Mesothelial cell of epicardium (in vitro differentiated cells): ENCODE results near the gene TIGD3. TPM values are rescaled to one million over a fixed set of nuclear protein-coding genes. Genes with fewer than 3 reads are reported as not detected.

Source experiments
- DNase-seq, 2 experiments: peaks; one replicate each; pipeline ENCODE4 v3.0.0; 2021; ENCODE audit warnings: low spot score in 2 of 2; ENCODE audit not compliant: unreplicated experiment in 2 of 2
- H3K27ac Mint-ChIP-seq: 2 replicates; pipeline ENCODE4 v1.8.0; 2021; ENCODE audit warnings: mixed read lengths
- H3K27me3 Mint-ChIP-seq: 2 replicates; pipeline ENCODE4 v1.8.0; 2021; ENCODE audit warnings: low read depth, mixed read lengths
- H3K36me3 Mint-ChIP-seq: 2 replicates; pipeline ENCODE4 v1.8.0; 2021; ENCODE audit warnings: mixed read lengths
- H3K4me1 Mint-ChIP-seq: 2 replicates; pipeline ENCODE4 v1.8.0; 2021; ENCODE audit warnings: mixed read lengths
- H3K4me3 Mint-ChIP-seq: 2 replicates; pipeline ENCODE4 v1.8.0; 2021; ENCODE audit warnings: mild to moderate bottlenecking, moderate library complexity, mixed read lengths
- H3K9me3 Mint-ChIP-seq: 2 replicates; pipeline ENCODE4 v1.8.0; 2021; ENCODE audit warnings: mixed read lengths
- CTCF ChIP-seq: fragments of 200-600 bp; sonication (generic); IDR thresholded peaks from one replicate; pipeline ENCODE4 v1.5.0; 2021; ENCODE audit warnings: antibody characterized with exemption; ENCODE audit not compliant: unreplicated experiment
- total RNA-seq: library from RNA; stranded (reverse); gene quantifications from 3 replicates; pipeline ENCODE4 v1.2.1, GENCODE V29; 2021

TIGD3 gene
- total RNA-seq, 1 donor from 2014 or later, result 0.60 TPM

- Mint-ChIP-seq H3K4me3 (no peak overlapping the region), H3K27ac (no peak overlapping the region), H3K27me3 (peaks cover 1% of the 10 kb centered on the region), H3K4me1 (peaks cover 6% of the 10 kb centered on the region), H3K36me3 (no peaks in the 10 kb centered on the region), H3K9me3 (no peaks in the 10 kb centered on the region)
- no peak for DNase-seq
- no peak for TF ChIP-seq CTCF
Measured at GRCh38 chr11:65362966-65363365, 8.4 kb downstream of the TIGD3 start.

GRCh38 chr11:65363770-65364169 lies 9.2 kb downstream of the TIGD3 start:
- H3K27ac Mint-ChIP-seq, result no peak overlapping the region
- TF ChIP-seq CTCF, result no peak
- no peaks in the 10 kb centered on the region for H3K36me3 Mint-ChIP-seq
- no peaks in the 10 kb centered on the region for H3K9me3 Mint-ChIP-seq
- no peak overlapping the region for H3K4me3 Mint-ChIP-seq
- H3K27me3 Mint-ChIP-seq, result no peaks in the 10 kb centered on the region
- peaks cover 6% of the 10 kb centered on the region for H3K4me1 Mint-ChIP-seq
- no peak for DNase-seq

- Mint-ChIP-seq H3K36me3 (no peaks in the 10 kb centered on the region), H3K9me3 (no peaks in the 10 kb centered on the region), H3K27me3 (no peaks in the 10 kb centered on the region), H3K27ac (no peak overlapping the region), H3K4me3 (no peak overlapping the region), H3K4me1 (peaks cover 6% of the 10 kb centered on the region)
- peak; percentile 63 for TF ChIP-seq CTCF
- no peak for DNase-seq
Measured at GRCh38 chr11:65366340-65366773, 11.8 kb downstream of the TIGD3 start.

- H3K4me1 Mint-ChIP-seq, result peaks cover 6% of the 10 kb centered on the region
- H3K27ac Mint-ChIP-seq, result no peak overlapping the region
- H3K4me3 Mint-ChIP-seq, result no peak overlapping the region
- no peaks in the 10 kb centered on the region for H3K9me3 Mint-ChIP-seq
- no peak for DNase-seq
- H3K27me3 Mint-ChIP-seq, result no peaks in the 10 kb centered on the region
- no peaks in the 10 kb centered on the region for H3K36me3 Mint-ChIP-seq
- TF ChIP-seq CTCF, result no peak
Measured at GRCh38 chr11:65370659-65371049, 16.1 kb downstream of the TIGD3 start.

- no peaks in the 10 kb centered on the region for H3K9me3 Mint-ChIP-seq
- TF ChIP-seq CTCF, result no peak
- no peak for DNase-seq
- H3K36me3 Mint-ChIP-seq, result no peaks in the 10 kb centered on the region
- H3K27me3 Mint-ChIP-seq, result no peaks in the 10 kb centered on the region
- no peak overlapping the region for H3K4me3 Mint-ChIP-seq
- H3K4me1 Mint-ChIP-seq, result no peaks in the 10 kb centered on the region
- H3K27ac Mint-ChIP-seq, result no peak overlapping the region
Measured at GRCh38 chr11:65373839-65374580, 19.5 kb downstream of the TIGD3 start.
